ENCODE results near the gene RNF220. TPM values are rescaled to one million over a fixed set of nuclear protein-coding genes. Genes with fewer than 3 reads are reported as not detected.
A peak's percentile ranks its signal among the peaks of the same experiment; 100 is the strongest.

The RNF220 gene
- total and polyA plus RNA-seq, 2 donors (not counting 3 experiments of a cell fraction or from before 2014, with no cell fraction given), result 62.7 to 66.6 TPM

DNA sequence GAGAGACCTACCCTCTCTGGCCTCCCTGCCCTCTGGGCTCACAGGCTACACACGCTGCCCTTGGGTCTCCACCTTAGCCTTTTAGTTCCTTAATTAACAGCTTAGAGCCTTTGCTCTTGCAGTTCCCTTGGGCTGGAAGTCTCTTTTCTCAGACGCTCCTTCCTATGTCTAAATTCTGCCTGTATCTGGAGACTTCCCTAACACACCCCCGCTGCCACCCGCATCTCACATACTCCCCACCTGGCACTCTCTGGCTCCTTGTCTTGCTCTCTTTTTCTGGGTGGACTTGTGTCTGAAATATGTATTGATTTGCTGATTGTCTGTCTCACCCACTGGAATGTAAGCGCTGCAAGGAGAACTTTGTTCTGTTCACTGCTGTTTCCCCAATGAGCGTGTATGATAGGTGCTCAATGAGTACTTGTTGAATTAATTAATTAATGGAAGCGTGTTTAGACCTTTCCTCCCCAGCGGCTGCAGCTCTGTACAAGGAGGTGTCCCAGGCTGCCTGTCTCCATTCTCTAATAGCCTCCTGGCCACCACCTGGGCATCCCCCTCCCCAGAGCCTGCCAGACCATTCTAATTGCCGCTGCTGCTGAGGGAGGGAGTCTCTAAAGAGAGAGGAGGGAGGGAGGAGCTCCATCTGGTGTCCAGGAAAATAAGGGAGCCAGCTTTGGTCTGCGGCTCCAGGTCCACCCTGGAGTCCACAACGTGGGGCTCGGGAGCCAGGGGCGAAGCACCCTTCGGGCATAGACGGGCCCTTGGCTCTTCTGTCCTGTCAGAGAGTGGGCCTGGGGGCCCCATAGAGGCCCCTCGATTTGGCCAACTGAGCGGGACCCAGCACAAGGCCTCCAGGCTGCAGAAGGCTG is 95.4 kb downstream of the RNF220 start:
- H2AFZ ChIP-seq (ENCODE audit: low read depth, low read length), result no peak overlapping the region
- no peaks in the 10 kb centered on the region for H3K9me1 ChIP-seq (replicated peaks; ENCODE audit: control insufficient read depth, extremely low read depth, insufficient read depth, low read length)
- H3K4me2 ChIP-seq (ENCODE audit: insufficient read depth, low read length), result no peak overlapping the region
- TF ChIP-seq EZH2 (IDR thresholded peaks at IDR 0.05; ENCODE audit: borderline replicate concordance, low read depth, low read length, severe bottlenecking) (no peak), POLR2A (IDR thresholded peaks at IDR 0.05; ENCODE audit: low read depth, low read length) (no peak), MYC (IDR thresholded peaks at IDR 0.05; ENCODE audit: low read depth, low read length) (no peak), FOS (IDR thresholded peaks at IDR 0.05; ENCODE audit: borderline replicate concordance, insufficient read depth, low read length) (no peak)
- TF ChIP-seq, protein P1, sequence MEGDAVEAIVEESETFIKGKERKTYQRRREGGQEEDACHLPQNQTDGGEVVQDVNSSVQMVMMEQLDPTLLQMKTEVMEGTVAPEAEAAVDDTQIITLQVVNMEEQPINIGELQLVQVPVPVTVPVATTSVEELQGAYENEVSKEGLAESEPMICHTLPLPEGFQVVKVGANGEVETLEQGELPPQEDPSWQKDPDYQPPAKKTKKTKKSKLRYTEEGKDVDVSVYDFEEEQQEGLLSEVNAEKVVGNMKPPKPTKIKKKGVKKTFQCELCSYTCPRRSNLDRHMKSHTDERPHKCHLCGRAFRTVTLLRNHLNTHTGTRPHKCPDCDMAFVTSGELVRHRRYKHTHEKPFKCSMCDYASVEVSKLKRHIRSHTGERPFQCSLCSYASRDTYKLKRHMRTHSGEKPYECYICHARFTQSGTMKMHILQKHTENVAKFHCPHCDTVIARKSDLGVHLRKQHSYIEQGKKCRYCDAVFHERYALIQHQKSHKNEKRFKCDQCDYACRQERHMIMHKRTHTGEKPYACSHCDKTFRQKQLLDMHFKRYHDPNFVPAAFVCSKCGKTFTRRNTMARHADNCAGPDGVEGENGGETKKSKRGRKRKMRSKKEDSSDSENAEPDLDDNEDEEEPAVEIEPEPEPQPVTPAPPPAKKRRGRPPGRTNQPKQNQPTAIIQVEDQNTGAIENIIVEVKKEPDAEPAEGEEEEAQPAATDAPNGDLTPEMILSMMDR (IDR thresholded peaks at IDR 0.05; ENCODE audit: extremely low read depth in 1 of 2, insufficient read depth in 1 of 2, low read depth in 1 of 2, low read length in 2 of 2), result peak in 1 of 2 donors; percentile 48
- CTCF ChIA-PET, result interaction anchor here (0.6 to 8.2 kb wide), 12 partner anchors 8 to 283 kb away, joined by 3 to 184 read pairs (median 4); no protein-coding TSS in a partner anchor
- dilution Hi-C loops (cut with MboI; ENCODE audit: extremely low pct_ligation_motif_present, low sequenced_read_pairs) (no loop called here), intact Hi-C loops (cut with micrococcal nuclease) (loop anchor here (1.0 to 2.0 kb wide), 5 partner anchors 78 to 283 kb away; partner anchors contain the start of gene RNF220)
- FAIRE-seq, result no peak
- POLR2A ChIA-PET, result interaction anchor here (0.6 to 1.0 kb wide), 2 partner anchors 67 to 122 kb away, joined by 4 to 5 read pairs; no protein-coding TSS in a partner anchor
- H3K27me3 ChIP-seq (ENCODE audit: control insufficient read depth in 2 of 2, insufficient read depth in 2 of 2, low read length in 2 of 2), result peaks cover 26 to 29% of the 10 kb centered on the region in 2 experiments
- H3K36me3 ChIP-seq (ENCODE audit: control insufficient read depth in 2 of 2, extremely low read depth in 1 of 2, insufficient read depth in 2 of 2, low read length in 2 of 2), result no peaks in the 10 kb centered on the region
- H3K9ac ChIP-seq (replicated peaks; ENCODE audit: extremely low read depth, insufficient read depth, low read length), result no peak overlapping the region
- no peaks in the 10 kb centered on the region for H3K9me3 ChIP-seq (replicated peaks; ENCODE audit: control insufficient read depth, insufficient read depth, low read length)
- no peak overlapping the region for H3K27ac ChIP-seq (ENCODE audit: insufficient read depth, low read depth, low read length)
- no peaks in the 10 kb centered on the region for H3K79me2 ChIP-seq (ENCODE audit: control insufficient read depth, insufficient read depth, low read length)
- no peaks in the 10 kb centered on the region for H3K4me1 ChIP-seq (ENCODE audit: control insufficient read depth, extremely low read depth, insufficient read depth, low read length)
- peak; percentile 59 for DNase-seq (ENCODE audit: low read depth, low spot score)
- H3K4me3 ChIP-seq (replicated peaks in 1 of 3; ENCODE audit: insufficient read depth in 1 of 3, low read depth in 1 of 3, low read length in 3 of 3), result no peak overlapping the region
- H4K20me1 ChIP-seq (replicated peaks; ENCODE audit: control insufficient read depth, extremely low read depth, insufficient read depth, low read length), result peaks cover 2% of the 10 kb centered on the region
- no TSS peak for BruUV-seq (replicated peaks)
